Measurements from ENCODE around the gene IL10.

Gene IL10

DNA sequence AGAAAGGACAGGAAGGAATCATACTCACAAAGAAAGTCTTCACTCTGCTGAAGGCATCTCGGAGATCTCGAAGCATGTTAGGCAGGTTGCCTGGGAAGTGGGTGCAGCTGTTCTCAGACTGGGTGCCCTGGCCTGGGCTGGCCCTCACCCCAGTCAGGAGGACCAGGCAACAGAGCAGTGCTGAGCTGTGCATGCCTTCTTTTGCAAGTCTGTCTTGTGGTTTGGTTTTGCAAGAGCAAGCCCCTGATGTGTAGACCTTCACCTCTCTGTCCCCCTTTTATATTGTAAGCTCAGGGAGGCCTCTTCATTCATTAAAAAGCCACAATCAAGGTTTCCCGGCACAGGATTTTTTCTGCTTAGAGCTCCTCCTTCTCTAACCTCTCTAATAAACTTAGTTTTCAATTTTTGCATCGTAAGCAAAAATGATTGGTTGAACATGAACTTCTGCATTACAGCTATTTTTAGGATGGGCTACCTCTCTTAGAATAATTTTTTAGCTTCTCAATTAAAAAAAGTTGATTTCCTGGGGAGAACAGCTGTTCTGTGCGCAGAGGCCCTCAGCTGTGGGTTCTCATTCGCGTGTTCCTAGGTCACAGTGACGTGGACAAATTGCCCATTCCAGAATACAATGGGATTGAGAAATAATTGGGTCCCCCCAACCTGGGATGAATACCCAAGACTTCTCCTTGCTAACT, at the start of gene IL10:
Gene IL10 (minus strand): TSS at position 252 of the 695 bp plus-strand sequence. CDS start 59 bp downstream, at position 193.
- FAIRE-seq (no peak), DNase-seq (ENCODE audit: extremely low spot score, insufficient read length, low read depth) (no peak)

DNA sequence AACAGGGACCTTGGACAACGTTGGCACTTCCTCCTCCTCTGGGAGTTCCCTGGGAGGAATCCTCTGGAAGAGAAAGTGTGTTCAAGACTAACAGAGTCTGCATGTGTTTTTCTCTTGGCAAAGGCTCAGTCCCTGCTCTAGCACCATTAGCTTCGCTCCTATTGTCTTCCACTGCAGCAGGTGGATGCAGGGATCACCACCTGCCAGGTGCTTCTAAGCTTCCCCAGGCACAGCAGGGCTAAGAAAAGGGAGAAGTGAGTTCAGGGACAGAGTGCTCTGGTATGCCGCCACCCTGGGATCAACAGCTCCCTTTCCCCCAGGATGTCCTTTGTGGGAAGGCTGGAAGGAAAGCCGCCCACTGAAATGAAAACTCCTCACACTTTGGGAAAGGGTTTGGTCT, 49.2 kb upstream of the IL10 start:
- no peak for DNase-seq (ENCODE audit: extremely low spot score, insufficient read length, low read depth)
- FAIRE-seq: no peak

DNA sequence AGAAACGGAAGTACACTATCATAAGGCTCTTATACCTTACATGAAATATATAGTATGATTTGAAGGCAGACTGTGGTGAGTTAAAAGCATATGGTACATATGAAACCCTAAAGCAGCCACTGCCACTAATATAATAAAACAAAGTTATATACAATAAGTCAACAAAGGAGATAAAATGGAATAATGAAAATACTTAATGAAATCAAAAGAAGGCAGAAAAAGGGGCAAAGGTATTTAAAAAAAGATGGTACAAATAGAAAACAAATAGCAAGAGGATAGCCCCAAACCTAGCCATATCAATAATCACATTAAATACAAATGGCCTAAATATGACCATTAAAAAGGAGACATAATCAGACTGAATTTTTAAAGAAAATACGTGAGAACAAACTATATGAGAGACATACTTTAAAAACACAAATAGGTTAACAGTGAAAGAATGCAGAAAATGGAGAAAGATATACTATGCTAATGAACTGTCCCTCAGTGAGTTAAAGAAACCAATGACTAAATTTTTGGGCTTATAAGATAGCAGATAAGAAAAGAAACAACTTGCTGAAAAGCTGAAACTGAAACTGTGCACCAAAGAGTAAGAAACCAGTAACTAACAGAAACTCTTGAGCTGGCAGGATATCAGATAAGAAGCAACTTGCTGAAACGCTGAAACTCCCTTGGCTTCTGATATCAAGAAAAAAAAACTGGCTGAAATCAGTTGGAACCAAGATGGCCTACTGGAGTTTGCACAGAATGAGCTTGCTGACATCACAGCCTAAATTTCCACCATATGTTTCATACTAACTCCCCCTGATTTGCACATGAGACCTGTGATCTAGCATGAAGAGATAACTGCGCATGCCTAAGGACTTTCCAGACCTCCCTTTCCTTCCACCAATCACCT, 44.3 kb upstream of the IL10 start:
- FAIRE-seq: peak; percentile 95
- no peak for DNase-seq (ENCODE audit: extremely low spot score, insufficient read length, low read depth)

DNA sequence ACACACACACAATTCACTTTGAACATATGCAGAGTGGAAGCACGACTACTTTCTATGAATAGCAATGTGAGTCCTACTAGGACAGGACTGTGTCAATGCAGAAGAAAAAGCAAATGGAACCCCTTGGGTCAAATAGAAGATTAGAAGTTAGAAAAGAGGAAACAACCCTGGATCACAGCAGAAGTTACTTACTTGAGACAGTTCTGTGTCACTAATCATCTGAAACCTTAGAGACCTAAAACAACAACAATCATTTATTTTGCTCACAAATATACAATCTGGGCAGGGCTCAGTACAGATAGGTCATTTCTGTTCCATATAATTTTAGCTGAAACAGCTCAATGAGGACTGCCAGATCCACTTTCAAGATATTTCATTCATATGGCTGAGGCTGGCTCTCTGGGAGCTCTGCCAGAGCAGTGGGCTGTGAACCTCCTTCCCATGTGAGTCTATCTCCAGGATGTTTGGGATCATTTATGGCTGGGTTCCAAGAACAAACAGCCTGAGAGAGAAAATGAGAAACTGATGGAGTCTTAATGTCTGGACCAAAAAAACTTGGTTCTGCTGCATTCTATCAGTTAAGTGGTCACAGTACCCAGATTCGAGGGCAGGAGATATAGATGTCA, 42.5 kb upstream of the IL10 start:
- DNase-seq (ENCODE audit: extremely low spot score, insufficient read length, low read depth): no peak
- peak; percentile 69 for FAIRE-seq

DNA sequence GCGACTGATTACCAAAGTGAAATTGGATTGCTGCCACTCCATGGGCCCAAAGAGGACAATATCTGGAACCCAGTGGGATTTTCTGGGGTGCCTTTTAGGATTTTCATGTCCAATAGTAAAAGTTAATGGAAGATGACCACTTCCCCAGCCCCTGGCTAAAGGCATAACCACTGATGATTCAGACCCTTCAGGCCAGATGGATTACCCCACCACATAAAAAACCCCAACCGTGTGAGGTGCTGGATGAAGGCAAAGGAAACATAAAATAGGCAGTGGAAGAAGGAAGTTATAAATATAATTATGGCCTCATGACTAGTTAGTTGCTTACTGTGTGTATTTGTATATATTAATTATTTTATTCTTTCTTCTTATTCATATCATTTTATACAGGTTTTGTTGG, 40.2 kb upstream of the IL10 start:
- no peak for FAIRE-seq
- DNase-seq (ENCODE audit: extremely low spot score, insufficient read length, low read depth): no peak

DNA sequence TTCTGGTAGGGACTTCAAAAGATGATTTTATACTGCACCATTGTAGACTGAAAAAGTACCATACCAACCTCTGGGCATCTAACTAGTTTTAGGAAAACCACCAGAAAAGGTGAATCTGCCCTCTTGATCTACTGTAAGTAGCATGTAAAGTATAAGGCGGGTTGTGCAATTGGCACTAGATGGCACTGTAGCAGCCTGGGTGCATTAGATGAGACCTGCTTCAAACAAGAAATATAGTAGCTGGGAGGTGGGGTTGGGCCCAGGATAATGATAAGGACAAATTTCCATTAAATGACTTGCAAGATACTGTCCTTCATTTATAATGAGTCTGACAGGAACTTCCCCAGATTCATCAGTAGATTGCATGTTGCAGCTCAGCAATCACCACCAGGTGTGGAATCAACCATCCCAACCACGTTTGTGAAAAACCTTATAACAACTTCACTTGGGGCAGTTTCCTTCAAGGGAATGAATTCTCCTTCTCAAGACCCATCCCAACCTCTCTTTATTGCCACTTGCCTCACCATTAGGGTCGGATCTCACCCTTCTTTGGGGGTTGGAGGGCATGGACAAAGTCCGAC, 37.3 kb upstream of the IL10 start:
- DNase-seq (ENCODE audit: extremely low spot score, insufficient read length, low read depth) (no peak), FAIRE-seq (no peak)

DNA sequence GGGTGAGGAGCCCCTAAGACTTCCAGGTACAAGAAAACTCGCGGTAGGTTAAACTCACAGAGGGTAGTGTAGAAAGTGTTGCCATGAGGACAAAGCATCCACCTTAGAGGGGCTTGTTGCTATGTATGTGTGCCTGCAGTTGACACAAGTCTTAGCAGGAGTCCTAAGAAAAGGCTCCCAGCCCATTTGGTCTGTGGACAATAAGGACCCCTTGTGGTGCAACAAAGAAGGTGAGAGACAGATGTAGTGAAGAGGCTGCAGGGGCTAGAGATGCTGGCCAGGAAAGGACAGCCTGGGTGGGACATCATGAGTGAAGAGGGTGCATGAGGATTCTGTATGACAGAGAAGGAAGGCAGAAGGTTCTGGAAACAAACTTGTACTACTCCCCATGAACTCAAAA, 36.3 kb upstream of the IL10 start:
- no peak for DNase-seq (ENCODE audit: extremely low spot score, insufficient read length, low read depth)
- FAIRE-seq: peak; percentile 76

DNA sequence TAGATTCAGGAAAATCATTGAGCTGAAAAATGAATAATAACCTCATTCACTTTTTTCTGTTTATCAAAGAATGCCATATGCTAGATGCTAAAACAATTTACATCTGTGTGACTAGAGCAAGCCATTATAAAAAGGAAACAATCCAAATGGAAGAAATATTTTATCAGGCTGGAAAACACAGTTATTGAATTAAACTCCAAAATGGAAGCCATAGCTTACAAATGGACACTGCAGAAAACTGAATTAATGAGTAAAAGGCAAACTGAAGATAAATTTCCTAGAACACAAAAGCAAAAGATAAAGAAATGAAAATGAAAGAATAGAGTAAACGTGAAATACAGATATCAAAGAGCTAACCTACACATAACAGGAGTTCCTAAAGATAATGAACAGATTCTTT, 33.1 kb upstream of the IL10 start:
- DNase-seq (ENCODE audit: extremely low spot score, insufficient read length, low read depth) (no peak), FAIRE-seq (no peak)

DNA sequence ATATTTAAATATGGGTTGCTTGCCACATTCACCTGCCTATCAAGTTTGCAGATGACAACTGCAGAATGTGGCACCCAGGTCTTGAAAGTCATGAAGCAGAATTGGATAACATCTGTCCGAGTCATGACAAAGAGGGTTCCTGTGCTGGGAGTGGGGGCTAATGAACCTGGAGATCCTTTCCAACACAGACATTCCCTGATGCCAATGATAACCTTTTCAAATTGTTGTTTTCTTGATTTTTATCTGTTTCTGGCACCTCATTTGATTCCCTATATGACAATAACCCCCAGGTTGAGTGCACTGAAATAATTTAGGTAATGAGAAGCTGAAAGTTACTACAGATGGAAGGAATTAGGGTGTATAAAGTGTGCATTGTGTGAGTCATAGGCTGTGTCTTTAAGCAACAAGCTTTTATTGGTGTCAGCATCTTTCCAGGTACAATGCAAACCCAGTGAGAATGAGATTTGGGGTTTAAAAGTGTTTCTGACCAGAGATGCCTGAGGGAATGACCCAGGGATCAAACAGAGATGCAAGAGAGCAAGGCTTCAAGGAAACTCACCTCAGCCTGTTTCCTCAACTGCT, 32.0 kb upstream of the IL10 start:
- DNase-seq (ENCODE audit: extremely low spot score, insufficient read length, low read depth): no peak
- FAIRE-seq: no peak

DNA sequence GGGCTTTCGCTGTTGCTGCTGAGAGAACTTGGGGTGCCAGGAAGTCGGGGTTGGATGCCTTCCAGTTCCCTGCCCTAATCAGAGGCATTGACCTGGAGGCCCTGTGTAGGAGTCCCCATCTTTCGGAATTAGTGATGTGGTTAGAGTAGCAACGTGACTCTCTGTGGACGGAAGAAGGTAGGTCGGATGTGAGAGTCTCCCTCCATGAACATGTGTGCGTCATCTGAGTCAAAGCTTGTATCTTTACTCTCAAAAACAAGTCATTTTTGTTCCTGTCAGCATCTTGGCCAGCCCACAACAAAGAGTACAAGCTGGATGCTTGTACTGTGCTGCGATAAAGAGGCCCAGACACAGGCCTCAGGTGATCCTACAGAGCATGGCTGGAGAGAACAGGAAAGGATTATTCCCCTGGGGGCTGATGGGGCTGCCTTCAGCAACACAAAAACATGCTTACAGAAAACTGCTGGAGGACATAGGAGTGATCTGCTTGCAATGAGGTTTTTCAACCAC, 31.0 kb upstream of the IL10 start:
- DNase-seq (ENCODE audit: extremely low spot score, insufficient read length, low read depth): peak; percentile 60
- FAIRE-seq: peak; percentile 96

DNA sequence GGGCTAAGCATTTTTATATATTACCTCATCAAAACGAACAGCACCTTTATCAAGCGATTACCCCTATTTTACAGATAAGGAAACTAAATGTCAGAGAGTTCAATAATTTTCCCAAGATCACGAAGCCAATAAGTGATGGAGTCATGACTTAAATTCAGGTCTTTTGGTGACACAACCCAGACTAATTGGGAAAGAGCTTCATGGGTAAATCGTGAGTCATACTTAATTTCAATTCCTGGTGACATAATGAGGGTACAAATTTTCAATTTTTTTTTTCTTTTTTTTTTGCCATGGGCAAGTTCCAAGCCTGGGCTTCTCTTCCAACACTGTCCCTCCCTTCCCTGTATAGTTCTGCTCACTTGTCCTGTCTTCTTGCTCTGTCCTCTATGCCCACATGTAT, 30.1 kb upstream of the IL10 start:
- DNase-seq (ENCODE audit: extremely low spot score, insufficient read length, low read depth): no peak
- FAIRE-seq: no peak

DNA sequence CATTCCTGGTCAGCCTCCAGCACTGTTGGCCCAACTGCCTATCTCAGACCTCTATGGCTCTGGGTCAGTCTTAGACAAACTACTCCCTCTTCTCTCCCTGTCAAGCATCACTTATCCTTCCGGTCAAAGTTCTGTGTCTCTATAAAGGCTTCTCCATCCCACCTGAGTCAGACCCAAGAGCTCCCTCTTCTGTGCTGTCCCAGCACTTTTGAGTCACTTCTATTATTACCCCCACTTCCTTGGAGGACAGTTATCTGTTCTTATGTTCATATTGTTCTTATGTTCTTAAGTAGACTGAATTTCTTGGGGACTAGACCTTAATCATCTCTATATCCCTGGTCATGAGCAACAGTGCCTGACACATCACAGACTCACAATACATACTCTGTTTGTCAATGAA, 29.2 kb upstream of the IL10 start:
- no peak for DNase-seq (ENCODE audit: extremely low spot score, insufficient read length, low read depth)
- FAIRE-seq: no peak

DNA sequence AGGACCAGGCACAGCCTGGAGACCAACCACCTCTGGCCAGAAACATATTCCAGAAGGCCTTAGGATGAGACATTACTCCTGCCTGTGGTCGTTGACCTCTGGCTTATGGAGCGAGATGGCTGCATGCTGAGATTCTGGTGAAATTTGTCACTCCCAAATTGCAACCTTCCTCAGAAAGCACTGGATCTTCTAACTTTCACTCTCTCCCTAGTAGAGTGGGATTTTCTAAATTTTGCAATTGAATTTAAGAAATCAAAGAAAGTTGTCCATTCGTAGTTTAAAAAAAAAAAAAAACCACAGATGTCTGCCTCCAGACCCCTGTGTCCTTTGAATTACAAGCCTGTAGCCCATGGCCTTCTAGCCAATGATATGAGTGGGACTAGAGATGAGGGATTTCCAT, 28.6 kb upstream of the IL10 start:
- DNase-seq (ENCODE audit: extremely low spot score, insufficient read length, low read depth) (no peak), FAIRE-seq (no peak)

DNA sequence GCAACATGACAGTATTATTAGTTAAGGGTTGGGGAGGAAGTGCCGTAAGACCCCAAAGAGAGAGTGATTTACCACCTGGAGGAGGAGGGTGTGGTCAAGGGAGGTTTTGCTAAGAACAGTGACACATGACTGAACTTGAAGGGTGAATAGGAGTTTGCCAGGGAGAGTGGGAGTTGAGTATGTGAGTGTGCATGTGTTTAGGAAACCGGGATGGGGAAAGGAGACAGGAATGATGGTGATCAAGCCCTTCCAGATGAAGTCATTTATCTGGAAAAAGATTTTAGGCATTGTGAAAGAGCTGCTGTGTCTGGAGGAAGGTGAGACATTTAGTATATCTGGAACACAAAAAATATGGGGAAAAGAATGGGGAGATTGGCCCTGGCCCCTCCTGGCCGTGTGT, 28.1 kb upstream of the IL10 start:
- FAIRE-seq (no peak), DNase-seq (ENCODE audit: extremely low spot score, insufficient read length, low read depth) (no peak)

DNA sequence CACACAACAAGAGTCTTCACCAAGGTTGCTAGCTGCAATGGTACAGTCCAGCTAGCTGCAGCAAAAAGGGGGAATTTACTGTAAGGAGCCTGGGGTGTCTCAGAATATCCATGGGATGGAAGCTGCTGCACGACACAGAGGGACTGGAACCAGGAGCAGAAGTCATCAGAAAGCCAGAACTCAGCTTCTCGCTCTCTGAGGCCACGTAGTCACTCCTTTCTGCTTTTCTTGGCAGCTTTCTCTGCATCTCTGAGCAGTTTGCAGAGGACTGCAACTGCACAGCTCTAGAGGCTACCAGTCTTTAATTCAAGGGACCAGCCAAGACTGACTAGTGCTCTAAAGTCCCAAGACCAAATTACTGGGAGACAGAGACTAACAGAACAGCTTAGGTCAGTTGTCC, 27.0 kb upstream of the IL10 start:
- FAIRE-seq (no peak), DNase-seq (ENCODE audit: extremely low spot score, insufficient read length, low read depth) (no peak)

DNA sequence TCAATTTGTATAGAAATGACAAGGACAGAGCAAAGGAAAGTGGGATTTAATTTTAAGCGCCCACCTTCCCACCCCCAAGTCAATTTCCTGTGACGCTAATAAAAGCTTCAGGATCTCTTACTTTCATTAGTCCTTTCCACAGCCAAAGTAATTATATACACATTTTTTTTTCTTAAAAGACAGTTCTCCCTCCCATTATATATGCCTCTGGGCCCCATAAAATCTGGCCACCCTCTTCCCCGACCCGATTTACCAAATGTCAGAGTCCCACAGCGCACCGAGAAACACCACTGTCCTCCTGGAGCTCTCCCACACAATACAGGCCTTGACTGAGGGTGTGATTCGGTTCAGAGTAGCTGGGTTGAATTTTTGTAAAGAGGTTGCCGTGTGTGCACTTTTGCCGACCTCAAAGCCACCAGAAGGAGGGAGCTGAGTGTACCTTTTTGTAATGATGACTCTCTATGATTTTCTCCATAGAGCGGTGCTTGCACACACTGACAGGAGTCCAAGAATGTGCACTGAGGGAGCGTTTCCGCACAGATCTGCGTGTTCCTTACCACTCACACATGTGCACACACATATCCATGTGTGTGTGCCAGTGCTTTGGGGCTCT, 26.2 kb upstream of the IL10 start:
- no peak for FAIRE-seq

DNA sequence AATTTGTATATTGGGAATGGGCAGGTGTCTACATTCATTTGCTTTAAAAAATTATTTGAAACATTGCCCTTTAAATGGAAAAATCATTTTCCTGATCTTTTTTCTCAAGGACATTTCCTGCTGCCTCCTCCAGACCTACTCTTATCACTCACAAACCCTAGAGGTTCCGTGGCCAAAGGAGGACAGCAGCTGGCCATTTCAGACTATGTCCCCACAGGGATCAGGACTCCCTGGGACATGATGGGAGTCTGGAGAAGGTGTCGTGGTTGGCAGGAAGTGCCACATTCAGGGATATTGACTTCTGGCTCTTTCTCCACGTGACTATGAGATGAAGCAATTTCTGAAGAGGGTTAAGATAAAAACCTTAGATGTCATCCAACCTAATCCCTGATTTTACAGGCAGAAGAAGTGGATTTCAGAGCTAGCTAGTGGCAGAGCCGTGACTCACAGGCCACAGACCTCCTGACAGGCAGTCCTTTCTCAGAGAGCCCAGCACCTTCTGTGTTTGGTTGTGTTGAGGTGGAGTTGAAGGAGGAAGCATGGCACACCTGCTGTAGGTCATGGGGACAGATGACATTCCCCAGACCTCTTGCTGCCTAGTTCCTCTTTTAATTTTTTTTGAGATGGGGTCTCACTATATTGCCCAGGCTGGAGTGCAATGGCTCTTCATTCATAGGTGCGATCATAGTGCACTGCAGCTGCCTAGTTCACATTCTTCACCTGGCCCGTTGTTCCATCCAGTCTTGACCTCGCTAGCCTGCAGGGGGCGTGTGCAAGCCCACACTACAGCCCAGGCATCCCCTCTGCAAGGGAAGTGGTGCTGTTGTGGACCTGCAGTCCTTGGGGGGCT, 25.5 kb upstream of the IL10 start:
- no peak for FAIRE-seq
- no peak for DNase-seq (ENCODE audit: extremely low spot score, insufficient read length, low read depth)

More for the DNA sequence above, 26.2 kb upstream of the IL10 start:
- DNase-seq (ENCODE audit: extremely low spot score, insufficient read length, low read depth): no peak

DNA sequence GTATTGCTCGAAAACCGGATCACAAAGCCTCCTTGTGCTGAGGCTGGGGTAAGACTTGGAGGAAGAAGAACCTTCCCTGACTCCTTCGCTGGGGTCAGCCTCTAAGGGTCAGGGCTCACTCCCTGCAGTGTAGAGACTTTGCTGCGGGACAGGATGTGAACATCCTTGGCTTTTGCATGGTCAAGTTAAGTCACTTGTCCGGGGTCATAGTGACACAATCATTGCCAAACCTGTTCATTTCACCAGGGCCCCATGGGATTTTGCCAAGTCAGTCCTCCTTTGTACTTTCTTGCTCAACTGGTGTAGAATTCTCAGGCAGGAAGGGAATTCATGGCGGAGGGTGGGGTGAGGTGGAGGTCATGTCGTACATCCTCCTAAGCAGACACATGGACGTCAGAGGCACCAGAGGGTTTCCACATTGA, 24.7 kb upstream of the IL10 start:
- no peak for FAIRE-seq

DNA sequence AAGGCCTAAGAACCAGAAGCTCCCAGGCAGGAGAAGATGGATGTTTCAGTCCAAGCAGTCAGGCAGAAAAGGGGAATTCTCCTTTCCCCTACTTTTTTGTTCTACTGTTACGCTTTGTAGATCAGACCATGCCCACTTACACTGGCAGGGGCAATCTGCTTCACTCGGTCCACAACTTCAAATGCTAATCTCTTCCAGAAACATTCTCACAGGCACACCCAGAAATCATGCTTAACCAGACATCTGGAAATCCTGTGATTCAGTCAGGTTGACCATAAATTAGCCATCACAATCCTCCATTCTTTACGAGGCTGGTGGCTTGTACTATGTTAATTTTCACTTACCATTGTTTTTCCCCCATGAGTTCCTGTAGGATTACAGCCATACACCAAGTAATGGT, 23.8 kb upstream of the IL10 start:
- DNase-seq (ENCODE audit: extremely low spot score, insufficient read length, low read depth): no peak
- no peak for FAIRE-seq

More for the DNA sequence above, 24.7 kb upstream of the IL10 start:
- DNase-seq (ENCODE audit: extremely low spot score, insufficient read length, low read depth): no peak

All from GM18507 (cell line).